HS-5 (cell line): Measurements from ENCODE around the gene POP4.

Experiments used
- DNase-seq: peaks from one replicate; pipeline ENCODE4 v3.0.0-alpha.2; 2012; ENCODE audit warnings: low read depth

POP4 gene

DNA sequence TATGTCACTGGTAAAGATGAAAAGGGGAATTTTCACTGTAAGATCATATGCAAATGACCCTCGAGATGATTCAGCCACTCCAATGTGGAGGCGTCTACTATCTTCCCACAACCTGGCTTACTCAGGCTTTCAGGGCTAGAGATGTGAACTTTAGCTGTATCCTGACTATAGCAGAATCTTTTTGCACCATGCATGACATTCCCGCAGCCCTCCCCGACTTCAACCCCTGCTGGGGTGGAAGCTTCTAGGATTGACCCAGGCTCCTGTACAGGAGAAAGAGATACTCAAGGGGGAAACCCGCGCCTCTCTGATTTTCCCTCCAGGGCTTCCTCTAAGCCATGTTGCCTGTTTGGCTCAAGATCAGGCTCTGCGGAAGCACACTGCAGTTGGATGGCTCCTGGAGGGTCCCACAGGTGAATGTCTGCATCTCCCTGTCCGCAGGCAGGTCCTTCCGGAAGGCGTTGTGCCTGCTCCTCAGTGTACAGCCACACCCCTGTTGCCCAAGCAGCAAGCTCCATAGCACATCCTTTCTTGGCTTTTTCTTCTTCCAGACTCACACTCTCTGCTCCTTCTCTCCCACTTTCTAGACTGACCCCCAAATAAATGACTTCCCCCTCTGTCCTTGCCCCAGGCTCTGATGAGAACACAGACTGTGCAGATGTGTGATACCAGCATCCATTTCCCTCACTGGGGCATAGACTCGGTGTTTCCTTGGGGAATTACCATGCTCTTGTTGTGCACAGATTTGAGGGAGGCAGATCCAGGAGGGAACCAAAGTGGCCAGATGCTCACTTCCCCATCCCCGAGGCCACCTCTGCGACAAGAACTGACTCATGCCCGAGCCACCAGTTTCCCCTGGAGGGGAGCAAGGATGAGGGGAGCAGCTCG lies 29.1 kb upstream of the POP4 start:
- no peak for DNase-seq

DNA sequence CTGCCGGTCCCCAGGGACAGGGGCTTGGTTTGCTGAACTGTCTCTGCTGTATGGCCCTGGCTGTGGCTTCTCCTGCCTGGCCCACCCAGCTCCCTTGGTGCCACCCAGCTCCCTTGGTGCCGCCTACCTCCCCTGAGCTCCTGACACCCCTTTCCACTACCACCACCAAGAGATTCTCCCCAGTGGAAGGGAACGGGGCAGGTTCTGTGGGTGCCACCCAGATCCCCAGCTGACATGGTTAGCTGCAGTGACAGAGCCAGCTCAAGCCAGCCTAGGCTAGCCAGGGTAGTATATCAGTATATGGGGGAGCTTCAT lies 28.5 kb upstream of the POP4 start:
- DNase-seq, result no peak

DNA sequence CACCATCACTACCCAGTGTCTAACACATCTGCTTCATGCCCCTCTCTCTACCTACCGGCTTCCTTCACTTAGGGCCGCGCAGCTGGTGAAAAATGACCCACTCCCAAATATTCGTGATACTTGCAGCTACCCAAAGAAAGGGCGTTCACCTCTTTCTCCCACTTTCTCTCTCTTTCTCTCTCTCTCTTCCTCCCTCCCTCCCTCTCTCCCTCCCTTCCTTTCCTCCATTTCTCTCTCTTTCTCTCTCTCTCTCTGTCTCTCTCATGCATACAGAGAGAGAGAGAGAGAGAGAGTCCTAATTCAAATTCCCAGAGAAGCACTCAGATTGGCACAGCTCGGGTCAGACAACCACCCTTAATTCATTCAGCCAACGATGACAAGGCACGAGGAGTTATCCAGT lies 27.7 kb upstream of the POP4 start:
- DNase-seq, result no peak

DNA sequence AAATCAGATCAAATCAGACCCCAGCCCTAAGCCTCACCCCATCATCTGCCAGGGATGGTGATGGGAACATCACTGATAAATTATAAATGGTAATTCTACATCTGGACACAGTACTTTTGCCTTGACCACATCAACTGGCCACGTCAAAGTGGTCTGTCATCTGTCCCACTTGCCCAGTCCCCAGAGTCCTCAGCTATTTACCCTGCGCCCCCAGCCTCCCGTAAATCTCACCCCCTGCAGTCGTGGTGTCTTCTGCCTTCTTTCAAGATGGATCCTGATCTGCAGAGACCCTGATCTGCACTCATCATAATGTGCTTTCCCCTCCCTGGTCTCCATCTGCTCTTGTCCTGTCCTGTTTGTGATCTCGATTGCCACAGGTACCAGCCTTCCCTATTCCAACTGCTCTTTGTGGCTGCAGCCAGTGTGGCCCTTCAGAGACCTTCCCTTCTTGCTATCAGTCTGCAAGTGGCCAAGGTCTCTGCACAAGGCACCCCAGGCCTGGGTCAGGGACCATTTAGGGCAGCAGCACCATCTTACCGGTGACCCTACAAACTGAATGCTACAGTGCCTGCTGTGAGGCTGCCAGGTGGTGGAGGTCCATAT lies 26.7 kb upstream of the POP4 start:
- DNase-seq, result no peak

DNA sequence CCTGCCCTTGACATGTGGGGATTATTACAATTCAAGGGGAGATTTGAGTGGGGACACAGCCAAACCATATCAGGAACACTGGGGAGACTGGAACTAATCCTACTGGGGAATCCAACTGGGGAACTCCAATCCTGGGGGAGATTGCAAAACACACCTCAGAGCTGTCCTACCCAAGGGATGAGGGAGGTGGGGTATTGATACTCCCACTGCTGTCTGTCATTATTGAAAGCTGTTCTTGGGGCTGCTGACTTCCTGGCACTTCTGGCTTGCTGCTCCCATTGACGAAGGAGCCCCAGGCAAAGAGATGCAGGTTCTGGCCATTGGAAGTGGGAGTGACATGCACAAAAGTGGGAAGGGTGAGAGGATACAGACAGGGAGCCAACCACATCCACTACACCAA lies 24.7 kb upstream of the POP4 start:
- no peak for DNase-seq

DNA sequence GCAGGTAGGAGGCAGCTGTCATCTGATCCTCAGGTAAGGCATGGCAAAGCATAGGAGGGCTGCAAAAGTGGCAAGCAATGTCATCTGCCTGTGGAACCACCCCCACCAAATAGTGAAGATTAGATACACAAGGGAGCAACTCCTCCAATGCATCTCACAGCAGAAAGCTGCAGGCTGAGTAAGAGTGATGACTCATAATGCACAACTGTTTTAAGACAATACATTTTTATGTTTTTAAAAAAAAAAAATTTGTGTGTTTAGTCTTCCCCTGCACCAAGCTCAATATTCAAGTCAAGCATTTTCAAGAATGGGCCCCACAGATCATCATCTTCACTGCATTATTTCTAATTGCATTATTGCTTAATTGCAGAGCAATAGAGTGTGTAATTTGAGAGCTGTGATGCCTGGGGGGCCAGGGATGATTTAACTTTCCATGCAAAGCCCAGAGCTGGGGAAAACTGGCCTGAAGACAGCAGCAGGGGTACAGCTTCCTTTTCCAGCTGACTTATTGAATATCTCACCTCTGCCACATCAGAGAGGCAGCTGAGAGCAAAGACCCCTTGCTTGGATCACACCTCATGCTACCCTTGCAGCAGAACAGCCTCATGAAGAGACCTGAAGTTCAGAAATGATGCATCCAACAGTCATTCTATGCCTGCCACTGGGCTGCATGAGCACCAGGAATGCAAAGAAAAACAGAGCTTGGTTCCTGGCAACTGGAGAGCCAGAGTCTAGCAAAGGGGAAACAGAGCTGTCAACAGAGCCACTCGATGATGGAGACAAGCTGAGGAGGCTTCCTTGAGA lies 22.7 kb upstream of the POP4 start:
- no peak for DNase-seq

DNA sequence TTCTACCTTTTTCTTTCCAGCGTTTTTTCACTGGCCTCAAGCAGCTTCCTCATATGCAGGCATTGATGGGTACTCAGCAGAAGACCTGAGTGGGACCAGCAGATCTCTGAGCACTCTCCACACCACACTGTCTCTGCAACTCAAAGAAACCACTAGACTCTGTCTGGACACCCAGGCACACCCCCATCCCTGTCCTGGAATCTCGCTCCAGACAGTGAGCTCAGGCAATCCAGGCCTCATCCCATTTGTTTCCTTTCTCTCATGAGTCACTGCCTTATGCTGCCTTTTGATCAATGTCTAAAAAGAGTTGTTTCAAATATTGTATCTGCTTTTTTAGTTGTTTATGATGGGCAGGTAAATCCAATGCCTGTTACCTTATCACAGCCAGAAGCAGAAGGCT lies 19.7 kb upstream of the POP4 start:
- no peak for DNase-seq

DNA sequence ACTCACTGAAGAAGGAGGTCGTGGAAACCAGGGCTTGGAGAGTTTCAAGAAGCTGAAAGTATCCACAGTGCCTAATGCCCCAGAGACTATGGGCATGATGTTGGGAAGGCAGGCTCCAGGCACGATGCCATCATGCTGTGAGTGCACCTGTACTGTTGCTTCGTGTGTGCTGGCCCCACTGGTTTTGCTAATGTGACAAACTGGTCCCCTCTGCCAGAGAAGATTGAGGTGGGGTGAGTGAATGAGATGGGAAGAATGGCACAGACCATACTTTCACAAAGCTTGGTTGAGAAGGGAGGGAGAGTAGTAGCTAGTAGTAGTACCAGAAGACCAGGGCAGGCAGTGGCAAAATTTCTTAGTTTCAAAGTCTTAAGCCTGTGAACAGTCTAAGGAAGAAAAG lies 19.0 kb upstream of the POP4 start:
- no peak for DNase-seq

DNA sequence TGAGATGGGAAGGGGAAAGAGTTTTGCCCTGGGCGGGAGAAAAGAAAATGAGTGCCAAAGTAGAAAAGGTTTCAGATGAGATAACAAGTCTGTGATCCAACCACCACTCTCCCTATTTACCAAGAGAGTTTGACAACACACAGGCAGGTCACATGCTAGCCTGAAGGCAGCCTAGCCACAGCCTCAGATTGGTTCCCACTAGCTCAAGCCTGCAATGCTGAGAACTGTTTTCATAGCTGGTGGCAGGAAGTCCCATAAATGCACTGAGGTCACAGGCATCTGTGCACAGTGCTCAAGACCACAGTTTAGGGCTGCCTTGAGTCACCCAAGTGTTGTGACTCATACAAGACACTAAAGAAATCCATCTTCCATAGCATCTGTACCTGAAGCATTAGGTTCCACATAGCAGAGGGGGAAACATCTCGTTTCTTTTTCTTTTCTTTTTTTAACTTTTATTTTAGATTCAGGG lies 18.5 kb upstream of the POP4 start:
- DNase-seq, result no peak

DNA sequence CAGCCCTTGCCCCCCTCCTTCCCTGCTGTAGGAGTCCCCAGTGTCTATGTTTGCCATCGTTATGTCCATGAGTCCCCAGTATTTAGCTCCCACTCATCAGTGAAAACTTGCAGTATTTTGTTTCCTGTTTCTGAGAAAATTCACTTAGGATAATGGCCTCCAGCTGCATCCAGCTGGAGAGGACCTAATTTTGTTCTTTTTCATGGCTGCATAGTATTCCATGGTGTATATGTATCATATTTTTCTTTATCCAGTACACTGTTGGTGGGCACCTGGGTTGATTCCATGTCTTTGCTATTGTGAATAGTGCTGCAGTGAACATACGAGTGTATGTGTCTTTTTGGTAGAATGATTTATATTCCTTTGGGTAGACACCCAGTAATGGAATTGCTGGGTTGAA lies 18.0 kb upstream of the POP4 start:
- no peak for DNase-seq

DNA sequence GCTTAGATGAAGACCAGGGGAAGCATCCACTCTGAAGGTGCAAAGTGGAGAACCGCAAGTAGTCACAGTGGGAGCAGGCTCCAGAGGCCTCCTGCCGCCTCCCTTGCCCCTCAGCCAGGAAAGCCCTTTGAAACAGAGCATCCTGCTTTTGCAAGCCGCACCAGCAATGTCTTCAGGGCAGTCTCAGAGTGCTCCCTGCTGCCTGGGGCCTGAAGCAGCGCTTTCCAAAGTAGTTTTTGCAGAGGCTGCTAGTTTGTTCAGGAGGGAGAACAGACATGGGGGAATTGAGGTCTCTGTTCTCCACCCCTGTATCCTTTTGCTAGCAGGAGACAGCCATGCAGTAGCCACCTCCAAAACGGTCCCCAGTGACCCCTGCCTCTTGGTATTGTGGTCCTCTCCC lies 15.8 kb upstream of the POP4 start:
- no peak for DNase-seq

DNA sequence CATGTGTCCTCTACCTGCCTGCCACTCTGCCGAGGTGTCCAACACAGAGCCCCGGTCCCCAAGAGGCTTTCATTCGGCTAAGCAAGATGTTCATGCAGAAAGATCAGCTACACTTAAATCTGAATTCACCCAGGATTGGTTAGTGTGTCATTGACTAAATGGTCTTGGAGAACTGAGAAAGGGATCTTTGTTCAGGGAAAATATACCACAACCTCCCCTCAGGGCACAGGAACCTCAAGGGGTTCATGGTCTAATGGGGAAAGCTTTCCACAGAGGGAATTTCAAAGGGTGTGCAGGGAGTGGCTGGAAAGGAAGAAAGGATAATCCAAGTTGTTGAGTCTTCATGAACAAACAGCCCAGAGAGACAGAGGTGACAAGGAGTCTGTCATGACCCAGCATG lies 14.4 kb upstream of the POP4 start:
- DNase-seq, result no peak

DNA sequence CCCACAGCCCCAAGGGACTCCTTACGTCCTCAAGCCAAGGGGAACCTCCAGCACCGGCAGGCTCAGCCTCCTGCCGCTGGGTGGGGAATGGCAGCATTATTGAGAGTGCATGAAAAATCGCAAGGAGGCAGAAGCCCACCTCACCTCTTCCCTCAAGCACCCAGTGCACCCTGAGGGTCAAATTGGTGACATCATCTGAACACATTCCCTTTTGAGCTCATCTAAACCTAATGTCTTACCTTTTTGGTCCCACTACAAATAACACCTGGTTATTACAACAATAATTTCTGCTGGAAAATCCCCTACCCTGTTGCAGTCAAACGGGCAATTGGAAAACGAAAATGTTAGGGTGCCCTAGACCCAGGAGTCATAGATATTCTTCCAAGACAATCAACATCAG lies 12.2 kb upstream of the POP4 start:
- DNase-seq, result no peak

DNA sequence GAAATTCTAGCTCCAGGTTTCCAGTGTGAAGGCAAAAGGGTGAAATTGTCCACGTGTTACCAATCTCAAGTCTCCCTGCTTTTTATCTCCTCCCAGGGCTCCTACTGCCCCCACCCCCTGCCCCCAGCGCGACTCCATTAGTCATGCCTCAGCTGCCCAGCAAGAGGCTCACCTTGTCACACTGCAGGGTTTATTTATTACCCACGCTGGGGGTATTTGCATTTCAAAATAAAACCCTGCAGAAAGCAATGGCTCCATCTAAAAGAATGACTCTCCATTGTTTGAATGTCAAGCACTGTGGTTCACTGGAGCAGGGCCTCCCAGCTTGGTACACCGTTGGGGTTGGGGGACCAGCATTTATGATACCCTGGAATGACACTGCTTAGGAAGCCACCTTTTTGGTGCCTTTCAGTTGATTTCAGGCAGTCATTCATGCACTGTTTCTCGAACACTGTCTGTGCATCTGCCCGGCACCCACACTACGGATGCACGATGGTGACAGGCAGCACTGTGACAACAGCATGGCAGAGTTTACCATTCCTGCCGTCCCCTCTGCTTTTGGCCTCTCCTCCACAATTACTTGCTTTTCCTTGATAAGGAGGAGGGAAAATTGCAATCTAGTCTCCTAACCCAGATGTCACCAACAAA lies 9.9 kb upstream of the POP4 start:
- no peak for DNase-seq

DNA sequence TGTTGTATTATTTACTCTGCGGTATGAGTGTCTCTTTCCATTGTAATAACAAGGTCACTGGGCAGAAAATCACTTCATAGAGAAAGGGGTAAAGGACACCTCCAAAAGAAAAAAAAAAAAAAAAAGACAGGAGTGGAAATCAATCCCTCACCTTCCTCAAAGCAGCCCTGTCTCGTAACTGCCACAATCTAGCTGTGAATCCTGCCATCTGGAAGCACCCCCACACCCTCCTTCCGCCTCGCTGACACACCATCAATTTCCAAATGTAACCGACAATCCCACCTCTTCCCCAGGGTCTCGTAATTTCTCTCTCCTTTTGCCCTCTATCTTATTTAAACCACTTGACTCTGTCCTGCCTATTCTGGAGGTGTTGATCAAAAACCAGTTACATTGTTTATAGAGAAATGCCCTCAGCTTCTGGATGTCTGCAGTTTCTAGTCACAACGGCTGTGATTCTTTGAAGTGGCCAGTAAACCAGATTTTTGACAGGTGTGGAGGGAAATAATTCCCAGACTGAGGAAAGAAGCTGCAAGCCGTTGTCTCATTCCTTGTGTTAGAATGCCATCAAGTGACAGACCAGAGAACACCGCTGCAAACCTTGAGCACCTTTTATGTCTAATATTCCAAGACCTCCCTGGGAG lies 9.1 kb upstream of the POP4 start:
- DNase-seq, result no peak

DNA sequence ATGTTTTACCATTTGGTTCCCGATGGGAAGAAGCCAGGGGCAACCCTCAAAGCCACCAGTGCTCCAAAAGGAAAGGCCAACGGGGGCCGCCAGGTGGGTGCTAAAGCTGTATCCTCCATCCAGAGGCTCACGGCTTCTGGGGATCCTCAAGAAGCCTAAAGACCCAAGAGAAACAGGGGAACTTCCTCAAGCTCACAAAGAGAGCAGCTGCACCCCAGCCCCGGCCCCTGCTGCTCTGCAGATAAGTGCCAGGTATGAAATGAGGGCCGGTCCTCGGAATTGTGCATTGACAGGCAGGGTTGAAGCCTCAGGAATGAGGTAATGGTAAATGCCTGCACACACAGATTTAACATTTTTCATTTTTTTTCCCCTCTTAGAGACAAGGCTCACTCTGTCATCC lies 8.0 kb upstream of the POP4 start:
- DNase-seq, result no peak

DNA sequence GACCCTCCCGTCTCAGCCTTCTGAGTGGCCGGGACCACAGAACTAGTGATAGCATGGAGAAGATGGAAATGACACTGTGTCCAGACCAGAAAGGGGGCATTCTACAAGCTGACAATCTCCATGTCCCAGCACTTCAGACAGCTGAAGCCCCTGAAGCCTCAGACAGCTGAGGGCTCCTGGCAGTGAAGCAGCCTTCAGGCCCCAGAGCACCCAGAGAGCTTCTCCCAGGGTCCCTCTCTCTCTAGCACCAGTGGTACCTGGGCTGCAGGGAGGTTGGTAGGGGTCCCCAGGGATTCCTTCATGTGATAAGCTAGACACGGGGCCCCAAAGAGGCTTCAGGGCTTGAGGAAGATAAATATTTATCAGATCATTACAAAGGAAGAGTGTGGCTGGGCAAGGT lies 7.6 kb upstream of the POP4 start:
- no peak for DNase-seq

DNA sequence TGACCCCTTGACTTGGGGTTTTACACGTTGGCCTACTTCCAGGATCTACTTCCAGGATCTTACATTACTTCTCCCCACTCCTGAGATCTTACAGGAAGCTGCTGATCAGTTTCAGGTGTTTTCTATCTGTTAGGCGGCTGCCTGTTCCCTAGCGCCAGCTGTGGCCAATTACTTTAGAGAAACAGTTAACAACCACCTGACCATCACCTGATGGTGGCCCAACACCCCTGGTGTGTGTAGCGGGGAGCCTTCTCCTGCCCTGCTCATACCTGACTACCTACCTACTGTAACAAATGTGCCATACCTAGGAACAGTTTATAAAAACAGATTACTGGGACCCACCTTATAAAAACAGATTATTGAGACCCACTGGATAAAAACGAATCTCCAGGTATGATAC lies 2.8 kb upstream of the POP4 start:
- no peak for DNase-seq

DNA sequence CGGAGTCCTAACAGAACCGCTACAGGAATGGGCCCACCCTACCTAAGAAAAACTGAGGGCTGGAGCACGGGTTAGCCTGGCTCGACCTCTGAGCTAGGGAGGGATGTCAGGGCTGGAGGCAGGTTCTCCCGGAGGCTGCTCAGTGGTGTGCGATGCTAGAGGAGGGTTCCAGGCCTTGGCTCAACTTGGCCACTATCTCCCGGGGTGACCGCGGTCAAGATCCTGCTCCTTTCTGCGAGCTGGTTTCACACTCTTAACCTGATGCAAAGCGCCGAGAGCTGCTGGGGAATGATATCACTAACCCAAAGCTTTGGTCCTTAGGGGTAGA lies 301 bp downstream of the POP4 start:
- DNase-seq, result no peak

DNA sequence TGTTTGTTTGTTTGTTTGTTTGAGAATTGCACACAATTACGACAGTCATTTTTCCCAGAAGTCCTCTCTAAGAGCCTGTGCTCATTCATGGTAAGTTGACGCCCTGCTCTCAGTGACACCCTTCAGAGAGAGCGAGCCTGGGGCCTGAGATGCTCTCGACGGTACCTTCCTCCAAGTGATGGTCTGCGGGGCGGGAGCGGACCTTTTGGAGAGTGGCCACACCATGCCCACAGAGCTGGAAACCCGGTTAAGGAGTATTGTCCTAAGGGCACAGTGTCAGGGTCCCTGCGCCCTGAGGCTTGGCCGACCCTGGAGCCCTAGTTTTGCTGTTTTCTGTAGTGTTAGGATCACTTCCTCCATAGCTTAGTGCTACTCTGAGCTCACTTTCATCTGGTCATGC lies 3.6 kb downstream of the POP4 start:
- no peak for DNase-seq

DNA sequence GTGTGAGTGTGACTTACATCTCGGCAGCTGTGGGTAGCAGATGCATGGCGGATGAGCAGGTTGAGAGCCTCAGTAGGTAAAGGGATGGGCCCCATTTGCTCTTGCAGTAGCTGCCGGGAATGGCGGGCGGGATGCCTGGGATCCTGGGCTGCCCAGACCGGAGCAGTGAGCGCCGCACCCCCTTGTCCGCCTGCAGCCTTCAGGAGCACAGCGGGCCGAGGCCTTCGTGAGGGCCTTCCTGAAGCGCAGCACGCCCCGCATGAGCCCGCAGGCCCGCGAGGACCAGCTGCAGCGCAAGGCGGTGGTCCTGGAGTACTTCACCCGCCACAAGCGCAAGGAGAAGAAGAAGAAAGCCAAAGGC lies 4.1 kb downstream of the POP4 start:
- DNase-seq, result no peak

DNA sequence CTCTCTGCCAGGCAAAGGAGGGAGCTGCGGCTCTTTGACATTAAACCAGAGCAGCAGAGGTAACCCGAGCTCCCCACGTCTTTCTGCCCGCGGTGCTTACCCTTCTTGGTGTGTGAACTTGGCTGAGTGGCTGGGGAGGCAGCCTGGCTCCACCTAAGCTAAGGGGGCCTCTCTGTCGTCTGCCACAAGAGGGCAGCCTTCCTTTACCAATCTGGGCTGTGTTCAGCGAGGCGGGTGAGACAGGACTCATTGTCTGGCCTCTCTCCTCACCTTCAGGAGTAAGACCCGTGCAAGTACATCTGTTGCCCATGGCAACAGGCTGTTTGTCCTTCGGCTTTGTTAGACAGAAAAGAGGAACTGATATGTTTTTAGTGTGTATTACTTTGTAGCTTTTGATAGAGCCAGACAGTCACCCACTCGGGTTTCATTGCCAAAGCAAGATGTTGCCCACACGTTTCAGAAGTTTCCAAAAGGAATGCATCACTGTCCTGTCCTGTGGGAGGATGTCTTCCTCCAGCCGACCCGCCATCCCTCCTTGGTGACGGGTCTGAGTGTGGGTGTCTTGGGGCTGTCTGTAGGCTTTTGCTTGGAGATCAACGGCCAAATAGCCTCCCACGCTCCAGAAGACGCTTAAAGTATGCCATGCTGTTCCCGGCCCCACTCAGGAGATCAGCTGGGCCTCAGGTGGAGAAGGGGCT lies 4.6 kb downstream of the POP4 start:
- DNase-seq, result no peak
